Stomach (tissue), 4 donors: Measurements from ENCODE around the gene GCN1.

Experiments
- POLR2AphosphoS5 ChIP-seq, 3 donors: sonication (generic); formaldehyde crosslinking; IDR thresholded peaks; one replicate each; pipeline ENCODE4 v1.6.1; 2016; ENCODE audit warnings: antibody characterized with exemption in 3 of 3
- TF ChIP-seq, protein P1 (sequence below), 7 experiments: fragments of 450-650 bp in 4 of 7; fragments of 200-600 bp in 3 of 7; sonication (generic) in 3 of 7; IDR thresholded peaks; one replicate each; pipeline ENCODE4 v1.5.1; 2016 to 2019; ENCODE audit warnings: antibody characterized with exemption in 7 of 7, control low read depth in 2 of 7, mild to moderate bottlenecking in 1 of 7

DNA sequence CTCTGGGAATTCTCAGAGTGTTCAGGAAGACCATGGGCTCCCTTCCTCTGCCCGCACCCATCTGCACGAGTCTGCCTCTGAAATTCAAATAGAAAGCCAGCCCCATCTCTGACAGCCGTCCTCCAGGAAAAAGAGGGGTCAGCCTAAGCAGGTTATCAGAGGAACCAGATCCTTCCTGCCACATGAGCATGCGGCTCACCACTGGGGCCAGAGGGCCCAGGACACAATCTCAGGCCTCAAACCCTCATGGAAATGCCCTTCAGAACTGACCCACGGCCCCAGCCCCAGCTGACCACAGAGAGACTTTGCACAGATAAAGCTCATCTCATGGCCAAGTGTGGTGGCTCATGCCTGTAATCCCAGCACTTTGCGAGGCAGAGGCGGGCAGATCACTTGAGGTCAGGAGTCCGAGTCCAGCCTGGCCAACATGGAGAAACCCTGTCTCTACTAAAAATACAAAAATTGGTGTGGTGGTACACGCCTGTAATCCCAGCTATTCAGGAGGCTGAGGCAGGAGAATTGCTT lies 47.8 kb upstream of the GCN1 start:
- peak in 1 of 3 donors; percentile 29 for TF ChIP-seq POLR2AphosphoS5 (IDR thresholded peaks at IDR 0.05)
- TF ChIP-seq, protein P1, sequence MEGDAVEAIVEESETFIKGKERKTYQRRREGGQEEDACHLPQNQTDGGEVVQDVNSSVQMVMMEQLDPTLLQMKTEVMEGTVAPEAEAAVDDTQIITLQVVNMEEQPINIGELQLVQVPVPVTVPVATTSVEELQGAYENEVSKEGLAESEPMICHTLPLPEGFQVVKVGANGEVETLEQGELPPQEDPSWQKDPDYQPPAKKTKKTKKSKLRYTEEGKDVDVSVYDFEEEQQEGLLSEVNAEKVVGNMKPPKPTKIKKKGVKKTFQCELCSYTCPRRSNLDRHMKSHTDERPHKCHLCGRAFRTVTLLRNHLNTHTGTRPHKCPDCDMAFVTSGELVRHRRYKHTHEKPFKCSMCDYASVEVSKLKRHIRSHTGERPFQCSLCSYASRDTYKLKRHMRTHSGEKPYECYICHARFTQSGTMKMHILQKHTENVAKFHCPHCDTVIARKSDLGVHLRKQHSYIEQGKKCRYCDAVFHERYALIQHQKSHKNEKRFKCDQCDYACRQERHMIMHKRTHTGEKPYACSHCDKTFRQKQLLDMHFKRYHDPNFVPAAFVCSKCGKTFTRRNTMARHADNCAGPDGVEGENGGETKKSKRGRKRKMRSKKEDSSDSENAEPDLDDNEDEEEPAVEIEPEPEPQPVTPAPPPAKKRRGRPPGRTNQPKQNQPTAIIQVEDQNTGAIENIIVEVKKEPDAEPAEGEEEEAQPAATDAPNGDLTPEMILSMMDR (IDR thresholded peaks at IDR 0.05), result no peak
